HG03520 (cell line): Measurements from ENCODE around the gene GPC6.

Experiments
- ATAC-seq: cut with Tn5 transposase; IDR thresholded peaks from one replicate; pipeline ENCODE4 v1.9.1; 2021; ENCODE audit warnings: mild to moderate bottlenecking, moderate library complexity; ENCODE audit not compliant: unreplicated experiment

GPC6 gene

DNA sequence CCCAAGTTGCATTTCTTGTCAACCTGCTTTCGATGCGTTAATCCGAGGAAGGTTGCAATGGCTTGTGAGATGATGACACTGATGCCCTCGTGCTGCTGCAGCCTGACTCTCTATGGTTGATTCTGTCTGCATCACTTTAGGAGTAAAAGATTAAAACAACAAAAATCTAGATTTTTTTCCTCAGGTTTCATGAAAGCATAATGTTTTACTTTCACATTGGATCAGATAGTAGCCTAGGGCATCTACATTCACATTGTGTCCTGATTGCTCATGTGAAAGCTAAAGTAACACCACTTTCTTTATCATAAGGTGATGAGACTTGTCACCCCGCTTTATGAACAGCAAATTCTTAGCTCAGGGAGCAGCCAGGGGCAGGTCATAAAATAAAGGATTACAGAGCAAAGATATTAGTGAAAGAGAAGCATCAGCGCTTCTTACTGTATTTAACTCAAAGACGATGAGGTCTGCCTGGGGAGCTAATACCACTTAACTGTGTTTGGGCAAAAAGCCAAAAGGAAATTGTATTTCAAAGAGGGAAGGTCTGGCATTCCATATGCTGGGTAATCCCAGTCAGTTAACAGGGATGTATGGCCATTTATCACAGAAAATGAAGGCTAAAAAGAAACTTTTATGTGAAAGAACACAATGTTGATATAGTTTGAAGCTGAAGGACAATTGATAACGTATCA, 270.5 kb downstream of the GPC6 start:
- ATAC-seq = no peak

DNA sequence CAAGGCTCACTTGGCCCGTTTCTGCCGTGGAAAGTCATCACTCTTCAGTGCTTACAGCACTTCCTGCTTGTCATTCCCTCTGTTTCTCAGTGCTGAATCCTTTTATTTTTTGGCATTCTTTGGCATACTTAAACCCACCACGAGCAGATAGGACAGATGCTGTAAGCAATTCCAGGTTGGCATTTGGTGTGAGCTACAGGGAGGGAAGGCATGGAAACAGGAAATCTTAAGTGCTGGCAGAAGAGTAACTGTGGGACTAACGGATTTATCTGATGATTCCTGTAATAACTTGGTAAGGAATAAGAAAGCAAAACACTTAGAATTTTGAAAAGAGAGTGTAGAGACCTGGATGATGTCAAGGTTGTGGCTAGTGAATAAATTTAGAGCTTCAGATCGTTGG, 273.4 kb downstream of the GPC6 start:
- no peak for ATAC-seq

DNA sequence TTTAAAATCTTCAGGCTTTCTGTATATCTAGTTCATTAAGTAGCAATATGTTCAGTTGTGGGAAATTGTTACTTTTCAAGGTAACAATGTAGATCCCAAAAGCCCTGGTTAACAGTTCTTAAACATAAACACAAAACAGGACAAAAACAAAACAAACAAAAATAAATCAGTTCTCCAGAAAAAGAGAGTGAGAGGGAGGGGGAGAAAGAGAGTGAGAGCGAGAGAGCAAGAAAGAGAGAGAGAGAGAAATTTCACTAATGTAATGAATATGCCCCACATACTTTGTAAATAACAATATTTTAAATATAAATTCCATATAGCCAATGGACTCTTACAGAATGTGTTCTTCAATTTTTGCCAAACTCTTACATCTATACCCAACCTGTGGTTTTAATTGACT, 275.5 kb downstream of the GPC6 start:
- ATAC-seq = no peak

DNA sequence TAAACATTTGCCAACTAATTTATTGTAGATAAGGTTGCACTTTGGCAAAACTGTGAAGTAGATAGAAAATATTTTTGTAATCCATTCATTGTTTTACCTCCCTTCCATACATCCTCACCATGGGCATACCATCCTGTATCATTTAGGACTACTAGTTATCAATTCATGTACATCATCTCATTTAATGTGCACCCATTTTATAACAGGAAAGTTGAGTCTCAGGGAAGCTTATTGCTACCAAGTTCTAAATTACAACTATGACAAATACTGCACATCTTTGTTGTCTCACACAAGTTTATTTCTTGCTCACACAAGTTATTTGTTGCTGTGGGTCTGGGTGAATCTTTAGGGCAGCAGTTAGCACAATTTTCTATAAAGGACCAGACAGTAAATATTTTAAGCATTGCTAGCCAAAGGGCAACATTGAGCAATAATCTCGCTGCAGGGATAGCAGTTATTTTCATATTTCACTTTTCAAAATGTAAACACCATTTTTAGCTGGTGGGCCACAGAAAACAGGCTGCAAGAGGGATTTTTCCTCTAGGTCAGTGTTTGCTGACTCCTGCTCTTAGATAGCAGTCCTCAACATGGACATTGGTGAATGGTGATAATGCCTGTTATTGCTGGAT, 276.5 kb downstream of the GPC6 start:
- no peak for ATAC-seq

DNA sequence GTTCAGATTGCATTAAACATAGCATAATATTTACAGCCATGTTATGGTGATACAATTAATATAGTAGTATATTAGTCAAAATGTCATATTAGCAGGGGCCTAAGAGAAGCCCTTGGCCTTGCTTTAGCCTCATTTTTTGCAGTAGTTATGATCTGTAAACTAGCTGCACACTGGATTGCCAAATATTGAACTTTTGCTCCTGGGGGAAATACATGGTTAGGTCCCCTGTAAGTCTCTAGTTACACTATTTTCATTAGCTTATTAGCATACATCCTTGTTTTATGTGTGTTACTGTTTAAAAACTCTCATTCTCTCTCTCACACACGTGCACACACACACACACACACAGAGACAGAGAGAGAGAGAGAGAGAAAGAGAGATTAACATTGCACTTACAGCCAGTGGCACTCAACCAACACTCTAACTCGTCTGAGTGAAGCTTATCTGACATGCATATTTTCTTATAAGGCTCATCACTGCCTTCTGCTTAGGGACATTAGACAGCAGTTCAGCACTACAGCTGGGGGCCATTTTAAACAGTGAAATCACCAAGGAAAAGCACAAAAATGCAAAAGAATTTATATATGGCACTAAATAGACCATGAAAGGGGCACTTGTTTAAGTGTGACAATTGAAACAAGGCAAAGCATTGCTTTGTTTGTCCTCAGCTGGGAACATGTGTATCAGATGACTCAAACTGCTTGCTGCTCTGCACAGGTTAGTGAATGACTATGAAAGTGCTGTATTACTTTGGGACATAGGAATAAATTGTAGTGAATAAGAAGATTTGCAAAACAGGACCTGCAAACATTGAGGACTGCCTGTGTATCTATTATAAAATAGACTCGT, 278.7 kb downstream of the GPC6 start:
- ATAC-seq = no peak

DNA sequence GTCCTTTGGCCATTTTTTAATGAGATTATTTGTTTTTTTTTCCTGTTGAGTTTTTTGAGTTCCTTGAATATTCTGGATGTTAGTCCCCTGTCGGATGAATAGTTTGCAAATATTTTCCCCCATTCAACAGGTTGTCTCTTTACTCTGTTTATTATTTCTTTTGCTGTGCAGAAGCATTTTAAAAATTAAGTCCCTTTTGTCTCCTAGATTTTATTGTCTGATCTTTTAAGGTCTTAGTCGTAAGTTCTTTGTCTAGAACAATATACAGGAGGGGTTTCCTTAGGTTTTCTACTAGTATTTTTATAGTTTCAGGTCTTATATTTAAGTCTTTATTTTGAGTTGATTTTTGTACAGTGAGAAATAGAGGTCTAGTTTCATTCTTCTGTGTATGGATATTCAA, 284.4 kb downstream of the GPC6 start:
- no peak for ATAC-seq

DNA sequence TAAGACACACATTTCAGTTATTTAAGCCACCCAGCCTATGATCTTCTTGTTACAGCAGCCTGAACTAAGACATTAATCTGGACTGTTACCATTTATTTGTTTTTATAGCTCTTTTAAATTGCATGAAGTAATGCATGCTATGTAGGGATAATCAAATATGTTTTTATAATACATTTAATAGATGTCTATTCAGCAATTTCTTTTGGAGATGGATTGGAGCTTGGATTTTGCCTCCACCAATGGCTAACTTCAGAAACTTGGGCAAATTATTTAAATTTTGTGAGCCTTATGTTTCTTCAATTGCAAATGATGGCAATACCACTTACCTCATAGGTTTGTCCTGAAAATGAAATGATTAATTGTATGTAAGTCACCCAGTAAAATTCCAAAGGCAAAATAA, 288.7 kb downstream of the GPC6 start:
- ATAC-seq = no peak

DNA sequence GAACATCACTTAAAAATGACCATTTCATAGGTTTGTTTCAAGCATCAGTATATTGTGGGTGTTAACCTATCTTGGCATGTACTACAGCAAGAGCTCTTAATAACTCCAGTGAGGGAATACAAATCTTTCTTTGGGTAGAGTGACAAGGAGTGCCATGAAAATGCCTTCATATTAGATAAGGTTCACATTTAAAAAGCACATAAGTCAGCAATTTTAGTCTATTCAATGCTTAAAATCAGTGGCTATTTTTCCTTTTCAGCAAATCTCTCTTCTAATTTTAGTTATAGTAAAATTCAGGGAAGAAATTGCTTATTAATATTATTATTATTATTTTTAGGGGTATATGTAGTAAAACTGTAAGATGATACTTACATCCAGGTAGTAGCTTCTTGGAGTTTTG, 291.1 kb downstream of the GPC6 start:
- no peak for ATAC-seq

DNA sequence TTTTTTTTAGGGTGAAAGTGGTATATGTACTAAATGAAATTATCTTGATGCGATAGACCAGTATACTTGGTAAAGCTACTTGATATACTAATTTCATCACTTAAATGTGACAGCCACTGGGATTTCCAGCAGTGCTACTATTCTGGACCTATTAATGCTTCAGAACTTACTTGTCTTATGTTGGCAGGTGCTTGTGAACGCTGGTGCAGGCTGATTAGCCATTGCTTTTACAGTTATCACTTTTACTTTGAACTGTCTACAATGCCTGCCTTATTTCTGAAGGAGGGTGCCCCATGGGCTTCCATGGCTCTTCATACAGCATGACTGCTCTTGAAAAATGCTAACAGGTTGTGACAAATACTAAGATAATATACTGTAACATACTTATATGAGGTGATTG, 294.7 kb downstream of the GPC6 start:
- ATAC-seq = no peak

DNA sequence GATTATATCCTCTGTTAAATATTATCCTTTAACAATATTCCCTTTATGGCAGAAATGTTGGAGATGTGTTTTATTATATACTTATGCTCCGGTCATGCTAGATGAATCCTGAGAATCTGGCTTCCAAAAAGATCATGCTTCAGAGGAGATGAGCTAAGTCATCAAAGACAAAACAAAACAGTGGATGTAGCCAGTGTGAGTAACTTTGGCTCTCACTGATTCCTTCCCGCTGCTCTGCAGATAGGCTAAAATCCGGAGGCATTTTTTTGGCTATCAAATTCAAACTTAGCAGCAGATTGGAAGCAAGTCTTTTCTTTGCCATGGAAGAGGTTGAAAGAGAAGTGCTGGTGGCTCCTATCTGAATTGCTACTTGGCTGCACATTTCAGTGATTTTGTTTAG, 295.9 kb downstream of the GPC6 start:
- no peak for ATAC-seq

DNA sequence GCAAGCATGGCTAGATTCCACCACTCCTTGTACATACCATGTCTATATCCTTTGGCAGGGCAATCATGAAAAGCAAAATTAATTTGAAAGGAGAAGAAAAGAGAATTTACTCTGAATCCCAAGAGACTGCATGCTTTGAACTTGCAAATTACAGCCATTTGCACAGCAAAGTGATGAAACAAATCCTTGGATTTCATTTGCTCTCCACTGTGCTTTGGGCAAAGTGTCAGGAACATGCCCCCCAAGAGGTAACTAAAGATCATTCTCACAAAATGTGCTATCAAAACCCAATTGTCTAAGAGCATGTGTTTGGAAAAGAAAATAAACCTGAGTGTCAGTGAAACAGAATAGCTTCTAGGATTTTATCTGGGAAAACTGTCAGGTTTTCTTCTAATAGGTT, 298.5 kb downstream of the GPC6 start:
- no peak for ATAC-seq

DNA sequence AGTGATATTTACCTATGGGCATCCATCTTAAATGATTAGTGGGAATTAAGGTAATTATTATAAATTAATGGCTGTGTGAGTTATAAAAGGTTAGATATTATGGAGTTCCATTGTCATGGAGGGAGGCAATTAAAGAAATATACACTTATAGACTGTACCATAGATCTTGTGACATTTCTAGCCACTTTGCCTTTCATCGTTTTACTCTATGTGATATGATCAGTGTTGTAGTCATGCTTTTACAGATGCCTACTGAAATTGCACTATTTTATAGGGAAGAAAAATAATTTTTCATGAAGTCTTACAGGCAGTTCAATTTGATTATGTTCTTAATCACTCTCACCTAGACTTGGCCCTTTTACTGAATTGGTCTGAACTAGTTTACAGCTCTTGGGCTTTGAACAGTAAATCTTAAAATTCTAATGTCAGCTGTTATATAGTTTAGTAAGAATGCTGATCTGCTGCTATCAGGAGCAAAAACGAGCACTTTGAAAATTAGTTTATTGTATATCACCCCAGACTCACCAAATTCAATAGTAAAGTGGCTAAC, 301.2 kb downstream of the GPC6 start:
- ATAC-seq = no peak

DNA sequence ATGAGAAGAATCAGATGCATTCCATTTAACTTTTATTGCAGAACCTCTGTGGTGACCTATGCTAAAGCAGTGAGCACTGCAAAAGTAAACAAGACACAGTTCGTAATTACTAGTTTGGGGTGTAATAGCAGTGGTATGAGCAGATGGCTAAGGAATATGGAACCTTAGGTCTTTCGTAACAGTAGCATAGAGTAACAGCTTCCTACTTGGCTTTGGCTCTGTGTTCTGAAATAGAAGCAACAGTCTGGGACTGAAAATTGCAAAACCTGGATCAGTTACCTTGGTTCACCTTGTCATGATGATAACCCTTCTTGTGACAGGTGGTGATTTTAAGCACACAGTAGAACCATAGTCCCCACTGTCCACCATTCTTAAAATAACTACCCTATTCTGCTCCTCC, 303.4 kb downstream of the GPC6 start:
- ATAC-seq = no peak

DNA sequence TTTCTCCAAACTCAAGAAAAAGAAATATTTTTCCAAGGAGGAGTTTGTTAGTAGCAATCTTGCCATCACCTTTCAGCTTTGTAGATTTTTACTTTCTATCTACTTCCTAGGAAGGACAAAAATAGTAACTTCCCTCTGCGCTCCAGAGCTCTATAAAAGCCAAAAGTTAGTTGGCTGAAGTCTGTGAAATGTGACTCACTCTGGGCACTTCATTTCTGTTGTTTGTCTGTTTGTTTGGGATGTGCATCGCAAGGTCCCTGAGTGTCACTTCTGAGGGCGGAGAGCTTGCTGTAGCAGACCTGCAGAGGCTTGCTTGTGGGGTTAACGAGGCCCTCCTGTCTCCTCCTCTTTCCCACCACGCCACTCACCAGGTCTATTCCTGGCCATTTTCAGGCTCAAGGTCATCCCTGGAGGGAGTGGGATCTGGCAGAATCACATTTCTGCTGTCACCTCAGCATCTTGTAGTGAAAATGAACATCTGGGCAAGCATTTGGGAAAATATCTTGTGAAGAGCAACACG, 307.6 kb downstream of the GPC6 start:
- ATAC-seq = no peak

DNA sequence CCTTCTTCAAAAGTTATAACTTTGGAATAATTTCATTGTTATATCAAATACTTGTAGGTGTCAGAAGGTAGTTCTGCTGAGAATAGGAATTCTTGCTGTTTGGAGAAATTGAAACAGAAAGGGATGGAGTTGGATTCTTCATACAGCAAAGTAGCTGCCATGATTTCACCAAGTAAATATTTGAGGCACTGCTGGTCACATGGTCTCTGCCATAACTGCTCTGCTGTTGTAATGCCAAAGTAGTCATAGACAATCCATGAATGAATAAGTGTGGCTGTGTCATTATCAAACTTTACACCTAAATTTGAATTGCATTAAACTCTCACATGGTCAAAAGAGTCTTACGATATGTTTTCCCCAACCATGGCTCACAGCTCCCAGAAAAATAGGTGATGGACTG, 308.6 kb downstream of the GPC6 start:
- ATAC-seq = no peak

DNA sequence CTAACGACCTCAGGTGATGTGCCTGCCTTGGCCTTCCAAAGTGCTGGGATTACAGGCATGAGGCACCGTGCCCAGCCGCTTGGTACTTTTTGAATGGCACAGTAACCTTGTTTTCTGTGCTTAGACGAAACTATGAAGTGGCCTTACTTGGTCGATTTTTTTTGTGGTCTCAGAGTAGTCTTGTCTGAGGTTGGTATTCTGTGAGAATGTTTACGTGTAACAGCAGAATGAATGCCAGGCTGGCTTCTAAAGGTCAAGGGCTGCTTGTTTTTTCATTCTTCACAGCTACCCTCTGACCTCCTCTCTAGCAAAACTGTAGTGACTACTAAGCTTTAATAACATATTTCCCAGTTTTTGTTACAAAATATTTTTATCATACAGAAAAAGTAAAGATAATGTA, 313.3 kb downstream of the GPC6 start:
- no peak for ATAC-seq

DNA sequence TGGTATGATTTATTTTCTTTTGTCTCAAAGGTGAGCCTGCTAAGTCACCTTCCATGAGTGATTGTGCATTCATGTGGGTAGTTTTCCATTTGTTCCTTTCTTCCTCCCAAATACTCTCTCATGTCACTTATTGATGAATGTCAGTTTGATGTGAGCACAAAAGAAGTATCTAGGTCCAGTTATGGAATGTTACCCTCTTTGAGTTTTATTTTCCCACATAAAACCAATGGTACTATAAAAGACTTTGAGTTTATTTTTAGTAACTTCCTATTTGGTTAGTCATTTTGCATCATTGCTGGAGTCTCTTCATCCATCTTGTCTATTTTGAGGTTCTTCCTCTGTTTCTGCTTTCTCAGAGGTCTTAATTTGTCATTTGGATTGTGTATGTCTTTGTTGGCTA, 321.3 kb downstream of the GPC6 start:
- ATAC-seq = no peak

DNA sequence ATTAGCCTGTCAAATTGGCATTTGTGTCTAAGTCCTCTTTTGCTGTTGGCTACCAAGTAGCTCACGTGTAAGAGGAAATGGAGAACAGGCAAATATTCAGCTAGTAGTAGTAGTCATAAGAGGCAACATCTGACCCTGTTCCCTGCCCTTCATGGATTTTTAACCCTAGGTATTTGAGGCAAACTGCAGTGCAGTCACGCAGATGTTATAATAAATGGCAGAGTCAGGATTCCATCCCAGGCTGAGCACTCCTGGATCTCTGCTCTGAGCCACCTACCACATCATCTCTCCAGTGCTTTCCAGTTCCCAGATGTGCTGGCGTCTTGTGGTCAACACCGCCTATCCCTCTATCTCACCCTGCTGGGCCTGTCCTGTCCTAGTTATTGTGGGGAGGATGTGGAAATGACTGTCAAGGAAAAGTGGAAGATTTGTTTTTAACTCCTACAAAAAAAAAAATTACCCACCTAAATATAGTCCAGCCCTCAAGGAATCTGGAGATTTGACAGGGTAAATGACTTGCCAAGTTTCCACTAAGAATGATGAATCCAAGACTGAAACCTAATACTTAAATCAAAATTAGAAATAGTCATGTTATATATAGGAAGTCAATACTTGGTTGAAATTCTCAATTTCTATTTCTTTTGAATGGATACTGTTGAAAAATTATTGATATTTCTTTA, 322.9 kb downstream of the GPC6 start:
- no peak for ATAC-seq

DNA sequence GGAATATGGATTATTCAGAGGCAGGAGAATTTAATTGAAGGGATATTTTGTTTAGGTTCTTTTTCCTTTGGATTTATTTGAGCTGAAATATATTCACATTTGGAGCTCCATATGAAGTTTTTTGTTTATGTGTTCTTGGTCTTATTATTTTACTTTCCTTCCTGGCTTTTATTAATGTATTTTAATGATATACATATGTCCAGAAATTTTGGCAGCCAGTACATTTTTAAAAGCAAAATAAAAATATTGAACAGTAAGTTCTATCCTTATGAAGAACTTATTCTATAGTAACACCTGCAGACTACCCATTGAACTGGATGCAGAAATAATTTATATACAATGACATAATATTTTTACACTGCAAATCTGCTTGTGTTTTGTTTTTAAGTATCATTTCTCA, 323.6 kb downstream of the GPC6 start:
- ATAC-seq = no peak

DNA sequence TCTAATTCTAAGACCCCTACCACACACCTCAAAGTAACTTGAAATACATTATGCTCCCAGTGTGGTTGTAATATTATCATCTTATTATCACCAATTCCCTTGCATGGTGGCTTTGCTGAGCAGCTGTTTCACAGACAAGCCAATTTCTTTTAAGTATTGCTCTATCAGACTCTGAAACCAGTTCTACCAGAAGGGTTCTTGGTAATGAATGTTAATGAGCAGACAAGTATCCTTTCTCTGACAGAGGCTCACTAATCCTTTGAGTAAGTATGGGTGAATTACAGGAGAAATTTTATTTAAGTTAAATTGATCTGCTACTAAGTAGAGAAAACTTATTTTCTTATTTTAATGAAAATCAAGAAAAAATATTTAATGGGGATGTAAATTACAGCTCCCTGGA, 326.0 kb downstream of the GPC6 start:
- no peak for ATAC-seq

DNA sequence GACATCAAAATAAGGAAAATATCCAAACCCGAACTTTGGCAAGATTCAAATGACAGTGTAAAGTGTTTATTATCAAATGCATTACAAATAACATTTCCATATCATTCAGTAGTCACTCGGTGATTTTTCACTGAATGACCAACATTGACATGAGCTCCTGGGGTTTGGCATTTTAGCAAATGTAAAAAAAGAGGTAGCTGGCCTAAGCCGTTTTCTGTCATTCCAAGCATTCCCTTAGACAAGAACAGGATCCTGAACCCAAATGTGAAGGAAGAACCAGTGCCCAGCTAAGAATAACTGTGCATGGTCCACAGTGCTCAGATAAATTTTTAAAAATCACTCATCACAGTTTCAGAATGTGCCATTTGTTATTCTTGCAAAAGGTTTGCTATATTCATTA, 327.9 kb downstream of the GPC6 start:
- ATAC-seq = no peak
